GM19193 (cell line): ENCODE results near the gene CAPN7.

Source experiments
- POLR2A ChIP-seq: IDR thresholded peaks from 4 replicates; pipeline ENCODE4 v1.6.1; 2011; ENCODE audit not compliant: insufficient read depth, insufficient read length; ENCODE audit errors: extremely low read depth

CAPN7 gene

GRCh38 chr3:15262021-15262420 is 56.0 kb downstream of the CAPN7 start:
- TF ChIP-seq POLR2A = no peak

GRCh38 chr3:15263120-15263519 is 57.1 kb downstream of the CAPN7 start:
- TF ChIP-seq POLR2A = no peak

GRCh38 chr3:15263926-15264325 is 57.9 kb downstream of the CAPN7 start:
- TF ChIP-seq POLR2A = no peak

- no peak for TF ChIP-seq POLR2A
These were observed 58.4 kb downstream of the CAPN7 start for GRCh38 chr3:15264486-15264885.

GRCh38 chr3:15265655-15266509 is 59.8 kb downstream of the CAPN7 start:
- TF ChIP-seq POLR2A = no peak

- TF ChIP-seq POLR2A = no peak
These were observed 60.7 kb downstream of the CAPN7 start for GRCh38 chr3:15266510-15267376.

GRCh38 chr3:15267502-15267901 is 61.5 kb downstream of the CAPN7 start:
- no peak for TF ChIP-seq POLR2A

GRCh38 chr3:15268033-15268631 is 62.1 kb downstream of the CAPN7 start:
- no peak for TF ChIP-seq POLR2A

- TF ChIP-seq POLR2A = no peak
These were observed 63.3 kb downstream of the CAPN7 start for GRCh38 chr3:15269091-15269989.

GRCh38 chr3:15271030-15271429 is 65.0 kb downstream of the CAPN7 start:
- no peak for TF ChIP-seq POLR2A

- TF ChIP-seq POLR2A = no peak
These were observed 65.8 kb downstream of the CAPN7 start for GRCh38 chr3:15271785-15272381.

- TF ChIP-seq POLR2A = no peak
These were observed 66.6 kb downstream of the CAPN7 start for GRCh38 chr3:15272426-15273196.

- TF ChIP-seq POLR2A = no peak
These were observed 67.2 kb downstream of the CAPN7 start for GRCh38 chr3:15273227-15273626.

- no peak for TF ChIP-seq POLR2A
These were observed 70.1 kb downstream of the CAPN7 start for GRCh38 chr3:15276028-15276724.
